Activated T-cell treated with anti-CD3 and anti-CD28 coated beads, Interleukin-2, amount 50 U/mL, for 24 hours (primary cell): ENCODE results near the gene NPAS2.

Experiments used
- DNase-seq: peaks from one replicate; pipeline ENCODE4 v3.0.0-alpha.2; 2020
- H3K27ac Mint-ChIP-seq: 2 replicates; pipeline ENCODE4 v1.8.0; 2020; ENCODE audit warnings: mild to moderate bottlenecking, mixed read lengths
- H3K27me3 Mint-ChIP-seq: 2 replicates; pipeline ENCODE4 v1.8.0; 2020; ENCODE audit warnings: mixed read lengths
- H3K36me3 Mint-ChIP-seq: 2 replicates; pipeline ENCODE4 v1.8.0; 2020; ENCODE audit warnings: low read depth, mixed read lengths
- H3K4me1 Mint-ChIP-seq: 2 replicates; pipeline ENCODE4 v1.8.0; 2020; ENCODE audit warnings: low read depth, mixed read lengths
- H3K4me3 Mint-ChIP-seq: 2 replicates; pipeline ENCODE4 v1.8.0; 2020; ENCODE audit warnings: mild to moderate bottlenecking, moderate library complexity, mixed read lengths
- H3K9me3 Mint-ChIP-seq: 2 replicates; pipeline ENCODE4 v1.8.0; 2020; ENCODE audit warnings: mixed read lengths

The NPAS2 gene

DNA sequence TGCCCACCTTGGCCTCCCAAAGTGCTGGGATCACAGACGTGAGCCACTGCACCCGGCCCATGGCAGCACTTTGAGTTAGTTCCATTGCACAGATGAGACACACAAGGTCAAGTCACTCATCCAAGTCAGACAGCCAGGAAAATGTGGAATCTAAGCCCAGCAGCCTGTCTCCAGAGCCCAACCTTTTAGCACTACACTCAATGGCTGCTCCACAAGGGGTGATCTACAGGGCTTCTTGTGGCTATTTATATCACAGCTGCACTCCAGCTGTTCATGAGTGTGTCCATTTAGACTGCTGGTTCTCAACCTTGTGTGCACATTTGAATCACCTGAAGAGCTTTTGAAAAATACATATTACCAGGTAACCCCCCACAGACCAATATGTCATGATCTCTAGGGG lies 109.2 kb downstream of the NPAS2 start:
- Mint-ChIP-seq H3K27ac (no peak overlapping the region), H3K27me3 (no peaks in the 10 kb centered on the region), H3K9me3 (no peaks in the 10 kb centered on the region), H3K36me3 (peaks cover 15% of the 10 kb centered on the region), H3K4me3 (no peak overlapping the region), H3K4me1 (peaks cover 15% of the 10 kb centered on the region)
- DNase-seq = no peak

GRCh38 chr2:100934504-100935371 lies 114.8 kb downstream of the NPAS2 start:
- Mint-ChIP-seq H3K36me3 (peaks cover 19% of the 10 kb centered on the region), H3K4me3 (no peak overlapping the region), H3K27me3 (no peaks in the 10 kb centered on the region), H3K27ac (no peak overlapping the region), H3K9me3 (no peaks in the 10 kb centered on the region), H3K4me1 (peaks cover under 1% of the 10 kb centered on the region)
- DNase-seq = no peak

DNA sequence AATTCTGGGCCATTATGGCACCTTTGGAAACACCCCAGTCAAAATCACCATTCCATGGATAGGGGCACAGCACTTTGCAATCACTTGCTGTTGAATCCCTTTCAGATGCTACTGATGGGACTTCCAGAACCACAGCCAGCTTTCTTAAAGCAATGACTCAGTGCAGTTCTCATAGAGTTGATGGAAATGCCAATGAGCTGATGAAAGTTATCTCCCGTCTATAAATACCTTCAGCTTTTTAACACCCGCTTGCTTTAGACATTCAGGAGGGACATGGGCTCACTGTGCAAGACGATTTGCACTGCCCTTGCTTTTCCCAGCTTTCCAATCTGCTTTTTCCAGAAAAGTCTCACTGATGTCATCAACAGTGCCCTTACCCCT lies 115.4 kb downstream of the NPAS2 start:
- Mint-ChIP-seq H3K27ac (no peak overlapping the region), H3K36me3 (peaks cover 19% of the 10 kb centered on the region), H3K9me3 (no peaks in the 10 kb centered on the region), H3K27me3 (no peaks in the 10 kb centered on the region), H3K4me3 (no peak overlapping the region), H3K4me1 (peaks cover 7% of the 10 kb centered on the region)
- no peak for DNase-seq

GRCh38 chr2:100936070-100936741 lies 116.3 kb downstream of the NPAS2 start:
- Mint-ChIP-seq H3K36me3 (peaks cover 19% of the 10 kb centered on the region), H3K27me3 (no peaks in the 10 kb centered on the region), H3K9me3 (no peaks in the 10 kb centered on the region), H3K27ac (no peak overlapping the region), H3K4me1 (peaks cover 16% of the 10 kb centered on the region), H3K4me3 (no peak overlapping the region)
- DNase-seq = no peak

DNA sequence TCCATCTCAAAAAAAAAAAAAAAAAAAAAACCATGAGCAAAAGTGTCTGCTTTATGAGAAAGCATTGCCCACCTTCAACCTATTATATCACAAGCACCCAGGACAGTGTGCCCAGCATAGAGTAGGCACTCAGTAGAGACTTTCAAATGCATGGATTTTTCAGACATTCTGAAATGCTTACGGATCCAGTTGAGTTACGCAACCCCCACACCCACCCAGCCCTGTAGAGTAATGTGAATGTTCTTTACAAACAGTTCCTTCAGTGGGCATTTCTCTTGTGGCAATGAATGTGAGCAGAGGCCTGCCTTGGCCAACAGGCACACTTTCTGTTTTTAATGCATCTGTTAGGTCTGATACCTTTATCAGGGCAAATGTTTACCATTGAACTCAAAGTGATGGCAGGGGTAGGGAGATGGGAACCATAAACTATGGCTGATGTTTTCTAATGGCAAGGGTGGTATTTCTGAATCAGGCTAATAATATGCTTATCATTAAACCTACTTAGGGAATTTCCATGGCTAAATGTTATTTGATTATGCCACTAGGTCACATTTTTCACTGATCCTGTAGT lies 117.1 kb downstream of the NPAS2 start:
- peaks cover 19% of the 10 kb centered on the region for H3K36me3 Mint-ChIP-seq
- H3K4me3 Mint-ChIP-seq = no peak overlapping the region
- H3K4me1 Mint-ChIP-seq = peaks cover 24% of the 10 kb centered on the region
- H3K27me3 Mint-ChIP-seq = no peaks in the 10 kb centered on the region
- H3K27ac Mint-ChIP-seq = no peak overlapping the region
- no peak for DNase-seq
- no peaks in the 10 kb centered on the region for H3K9me3 Mint-ChIP-seq

- peaks cover 25% of the 10 kb centered on the region for H3K4me1 Mint-ChIP-seq
- no peaks in the 10 kb centered on the region for H3K27me3 Mint-ChIP-seq
- peaks cover 18% of the 10 kb centered on the region for H3K36me3 Mint-ChIP-seq
- H3K27ac Mint-ChIP-seq = no peak overlapping the region
- no peak overlapping the region for H3K4me3 Mint-ChIP-seq
- no peaks in the 10 kb centered on the region for H3K9me3 Mint-ChIP-seq
- DNase-seq = no peak
These were observed 118.4 kb downstream of the NPAS2 start for GRCh38 chr2:100938031-100939026.

DNA sequence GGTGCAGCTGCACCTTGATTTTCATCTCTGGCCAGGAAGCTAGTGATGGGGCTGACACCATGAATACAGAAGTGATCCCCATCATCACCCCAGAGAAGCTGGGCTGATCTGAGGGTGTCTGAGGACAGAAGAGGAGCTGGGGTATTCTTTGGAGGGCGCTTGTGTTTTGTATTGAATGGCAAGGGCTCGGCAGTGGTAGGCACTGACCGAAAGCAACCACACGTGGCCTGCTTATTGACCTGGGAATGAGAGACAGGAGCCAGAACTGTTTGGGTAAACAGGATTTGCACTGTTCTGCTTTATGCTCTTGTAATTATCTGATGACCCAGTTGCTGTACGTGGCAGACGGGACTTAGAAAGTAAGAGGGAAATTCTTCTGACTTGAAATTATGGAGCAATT lies 119.5 kb downstream of the NPAS2 start:
- Mint-ChIP-seq H3K27me3 (no peaks in the 10 kb centered on the region), H3K9me3 (no peaks in the 10 kb centered on the region), H3K27ac (no peak overlapping the region), H3K4me3 (no peak overlapping the region), H3K36me3 (peaks cover 12% of the 10 kb centered on the region), H3K4me1 (peaks cover 25% of the 10 kb centered on the region)
- DNase-seq = no peak

- Mint-ChIP-seq H3K36me3 (peaks cover 7% of the 10 kb centered on the region), H3K27me3 (no peaks in the 10 kb centered on the region), H3K4me1 (peaks cover 25% of the 10 kb centered on the region), H3K4me3 (no peak overlapping the region), H3K9me3 (no peaks in the 10 kb centered on the region), H3K27ac (peak overlapping the region; percentile 89)
- DNase-seq = no peak
These were observed 120.3 kb downstream of the NPAS2 start for GRCh38 chr2:100940240-100940639.

DNA sequence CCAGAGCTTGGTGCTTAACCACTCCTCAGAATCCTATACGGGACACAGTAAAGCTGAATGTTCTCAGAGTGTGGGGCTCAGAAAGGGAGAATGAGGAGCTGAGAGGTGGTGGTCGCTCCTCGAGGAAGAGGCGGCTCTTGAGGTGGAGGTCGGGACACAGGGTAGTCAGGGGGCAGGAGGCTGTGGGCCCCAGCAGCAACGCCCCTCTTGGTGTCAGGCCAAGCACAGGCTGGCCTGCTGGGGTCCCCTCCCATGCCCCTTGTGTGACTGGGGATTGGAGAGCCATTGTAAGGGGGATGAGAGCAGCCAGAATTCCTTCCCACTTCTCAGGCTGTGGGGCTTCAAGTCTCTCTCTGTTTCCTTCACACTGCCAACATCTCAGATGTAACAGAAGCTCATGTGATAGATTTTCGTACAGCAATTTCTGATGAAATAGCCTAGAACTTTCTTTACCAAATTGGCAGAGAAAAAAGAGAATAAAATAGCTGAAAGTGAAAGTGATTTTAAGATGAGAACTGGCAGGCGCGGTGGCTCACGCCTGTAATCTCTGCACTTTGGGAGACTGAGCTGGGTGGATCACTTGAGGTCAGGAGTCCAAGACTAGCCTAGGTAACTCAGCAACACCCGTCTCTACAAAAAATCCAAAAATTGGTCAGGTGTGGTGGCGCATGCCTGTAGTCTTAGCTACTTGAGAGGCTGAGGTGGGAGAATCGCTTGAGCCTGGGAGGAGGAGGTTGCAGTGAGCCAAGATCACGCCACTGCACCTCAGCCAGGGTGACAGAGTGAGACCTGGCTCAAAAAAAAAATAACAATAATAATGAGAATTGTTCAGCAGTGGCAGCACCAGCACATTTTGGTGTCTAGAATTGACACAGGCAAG lies 121.1 kb downstream of the NPAS2 start:
- peak overlapping the region; percentile 89 for H3K27ac Mint-ChIP-seq
- peaks cover 3% of the 10 kb centered on the region for H3K36me3 Mint-ChIP-seq
- peak overlapping the region; percentile 32 for H3K4me3 Mint-ChIP-seq
- no peak for DNase-seq
- H3K27me3 Mint-ChIP-seq = no peaks in the 10 kb centered on the region
- H3K4me1 Mint-ChIP-seq = peaks cover 25% of the 10 kb centered on the region
- no peaks in the 10 kb centered on the region for H3K9me3 Mint-ChIP-seq

- H3K4me3 Mint-ChIP-seq = peak overlapping the region; percentile 32
- peak overlapping the region; percentile 89 for H3K27ac Mint-ChIP-seq
- no peaks in the 10 kb centered on the region for H3K9me3 Mint-ChIP-seq
- H3K36me3 Mint-ChIP-seq = peaks cover 2% of the 10 kb centered on the region
- DNase-seq = no peak
- no peaks in the 10 kb centered on the region for H3K27me3 Mint-ChIP-seq
- peaks cover 27% of the 10 kb centered on the region for H3K4me1 Mint-ChIP-seq
These were observed 121.8 kb downstream of the NPAS2 start for GRCh38 chr2:100941646-100942240.

- H3K36me3 Mint-ChIP-seq = peaks cover 13% of the 10 kb centered on the region
- no peaks in the 10 kb centered on the region for H3K9me3 Mint-ChIP-seq
- H3K4me3 Mint-ChIP-seq = no peak overlapping the region
- H3K27me3 Mint-ChIP-seq = no peaks in the 10 kb centered on the region
- peak overlapping the region; percentile 35 for H3K27ac Mint-ChIP-seq
- H3K4me1 Mint-ChIP-seq = peaks cover 25% of the 10 kb centered on the region
- no peak for DNase-seq
These were observed 124.9 kb downstream of the NPAS2 start for GRCh38 chr2:100944617-100945432.

DNA sequence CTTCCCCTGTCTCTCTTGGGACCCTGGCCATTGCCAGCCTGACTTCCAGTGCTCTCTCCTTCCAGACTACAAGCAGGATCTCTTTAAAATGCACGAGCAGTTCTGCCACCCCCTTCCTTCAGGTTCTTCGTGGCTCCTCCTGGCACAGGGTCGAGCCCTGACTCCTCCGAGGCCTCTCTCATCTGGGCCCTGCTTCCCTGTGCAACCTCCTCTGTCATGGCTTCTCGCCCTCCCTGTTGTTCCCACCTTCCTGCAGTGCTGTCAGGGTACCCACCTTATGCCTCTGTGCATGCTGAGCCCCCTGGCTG lies 125.4 kb downstream of the NPAS2 start:
- Mint-ChIP-seq H3K36me3 (peaks cover 16% of the 10 kb centered on the region), H3K4me1 (peaks cover 20% of the 10 kb centered on the region), H3K27me3 (no peaks in the 10 kb centered on the region), H3K27ac (peak overlapping the region; percentile 35), H3K9me3 (no peaks in the 10 kb centered on the region), H3K4me3 (no peak overlapping the region)
- DNase-seq = no peak
